Measurements from ENCODE around the gene CFAP299. TPM values are rescaled to one million over a fixed set of nuclear protein-coding genes. Genes with fewer than 3 reads are reported as not detected.

Gene CFAP299
- total RNA-seq, 3 donors from 2014 or later = not detected

DNA sequence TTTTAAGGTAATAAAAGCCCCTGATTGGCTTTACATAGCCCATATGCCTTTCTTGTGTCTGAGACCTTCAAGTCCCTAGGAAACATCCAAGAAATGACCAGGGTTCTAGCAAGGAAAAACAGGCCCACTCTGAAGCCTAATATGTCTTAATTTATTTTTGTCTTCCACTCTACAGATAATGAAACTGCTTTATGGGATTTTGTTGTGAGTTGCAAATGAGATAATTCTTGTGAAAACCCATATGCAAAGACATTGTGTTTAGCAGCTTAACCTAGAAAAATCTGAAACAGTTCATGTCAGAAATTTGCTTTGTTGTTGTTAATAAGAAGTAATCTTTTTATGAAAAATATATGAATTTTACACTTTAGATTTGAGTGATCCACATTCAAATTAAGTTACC, 504.3 kb downstream of the CFAP299 start:
- Histone ChIP-seq H3K4me1 (ENCODE audit: low read depth) (no peaks in the 10 kb centered on the region), H3K36me3 (ENCODE audit: low read depth) (no peaks in the 10 kb centered on the region), H3K4me3 (no peak overlapping the region), H3K9me3 (no peaks in the 10 kb centered on the region)
- intact Hi-C loops (cut with DNase I, micrococcal nuclease) = no loop called here
- no peak for DNase-seq
- ATAC-seq = no peak
- TF ChIP-seq, protein P1, sequence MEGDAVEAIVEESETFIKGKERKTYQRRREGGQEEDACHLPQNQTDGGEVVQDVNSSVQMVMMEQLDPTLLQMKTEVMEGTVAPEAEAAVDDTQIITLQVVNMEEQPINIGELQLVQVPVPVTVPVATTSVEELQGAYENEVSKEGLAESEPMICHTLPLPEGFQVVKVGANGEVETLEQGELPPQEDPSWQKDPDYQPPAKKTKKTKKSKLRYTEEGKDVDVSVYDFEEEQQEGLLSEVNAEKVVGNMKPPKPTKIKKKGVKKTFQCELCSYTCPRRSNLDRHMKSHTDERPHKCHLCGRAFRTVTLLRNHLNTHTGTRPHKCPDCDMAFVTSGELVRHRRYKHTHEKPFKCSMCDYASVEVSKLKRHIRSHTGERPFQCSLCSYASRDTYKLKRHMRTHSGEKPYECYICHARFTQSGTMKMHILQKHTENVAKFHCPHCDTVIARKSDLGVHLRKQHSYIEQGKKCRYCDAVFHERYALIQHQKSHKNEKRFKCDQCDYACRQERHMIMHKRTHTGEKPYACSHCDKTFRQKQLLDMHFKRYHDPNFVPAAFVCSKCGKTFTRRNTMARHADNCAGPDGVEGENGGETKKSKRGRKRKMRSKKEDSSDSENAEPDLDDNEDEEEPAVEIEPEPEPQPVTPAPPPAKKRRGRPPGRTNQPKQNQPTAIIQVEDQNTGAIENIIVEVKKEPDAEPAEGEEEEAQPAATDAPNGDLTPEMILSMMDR (IDR thresholded peaks at IDR 0.05) = no peak

DNA sequence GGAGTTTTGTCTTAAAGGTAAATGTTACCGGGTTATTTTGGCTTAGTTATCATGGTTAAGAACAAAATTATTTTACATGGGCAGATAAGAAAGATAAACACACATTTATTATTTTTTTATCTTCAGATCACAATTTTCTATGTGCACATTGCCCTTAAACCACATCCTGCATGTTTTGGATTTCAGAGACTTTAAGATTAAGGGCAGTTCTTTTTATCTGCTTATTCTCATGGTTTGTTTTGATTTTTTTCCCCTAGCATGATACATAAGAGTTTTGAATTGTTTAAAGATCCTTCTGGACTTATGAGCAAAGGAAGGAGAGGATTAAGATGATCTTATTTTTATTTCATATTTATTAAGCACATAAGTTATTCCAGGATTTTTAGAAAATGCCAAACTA, 504.9 kb downstream of the CFAP299 start:
- TF ChIP-seq, protein P1 (IDR thresholded peaks at IDR 0.05) = no peak
- H3K4me1 ChIP-seq (ENCODE audit: low read depth) = no peaks in the 10 kb centered on the region
- DNase-seq (no peak), ATAC-seq (no peak)
- peaks cover 1% of the 10 kb centered on the region for H3K9me3 ChIP-seq
- intact Hi-C loops (cut with DNase I, micrococcal nuclease) = no loop called here
- no peak overlapping the region for H3K4me3 ChIP-seq
- H3K36me3 ChIP-seq (ENCODE audit: low read depth) = no peaks in the 10 kb centered on the region

DNA sequence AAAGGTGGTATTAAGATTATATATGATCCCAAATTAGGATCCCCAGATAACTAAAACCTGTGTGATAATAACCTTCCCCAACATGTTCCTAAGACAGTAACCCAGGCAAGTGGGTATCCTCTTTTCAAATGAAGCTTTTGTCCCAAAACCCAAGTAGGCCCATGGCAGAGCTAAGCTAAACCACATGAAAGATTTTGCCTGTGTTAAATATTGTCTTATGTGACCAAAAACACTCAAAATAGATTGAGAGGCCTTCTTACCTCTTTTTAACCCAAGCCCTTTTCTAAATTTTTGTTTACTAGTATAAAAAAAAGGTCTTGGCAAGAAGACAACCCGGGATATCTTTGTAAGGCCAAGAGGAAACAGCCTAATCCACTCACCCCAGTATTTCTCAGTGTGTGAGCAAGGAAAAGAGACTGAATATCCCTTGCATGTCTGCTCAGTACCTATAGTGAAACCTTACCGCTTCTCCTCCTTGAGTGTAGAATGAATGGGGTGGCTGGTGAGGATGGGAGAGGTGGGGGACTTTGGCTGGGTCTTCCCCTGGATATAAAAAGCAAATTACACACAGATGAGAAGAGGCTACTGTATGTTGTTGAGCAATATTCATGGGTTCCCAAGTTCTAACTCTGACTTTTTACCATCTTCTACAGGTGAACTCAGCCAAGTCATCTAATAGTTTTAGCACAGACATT, 506.2 kb downstream of the CFAP299 start:
- TF ChIP-seq, protein P1 (IDR thresholded peaks at IDR 0.05) = no peak
- Histone ChIP-seq H3K4me1 (ENCODE audit: low read depth) (no peaks in the 10 kb centered on the region), H3K9me3 (peaks cover 3% of the 10 kb centered on the region), H3K4me3 (no peak overlapping the region), H3K36me3 (ENCODE audit: low read depth) (no peaks in the 10 kb centered on the region)
- intact Hi-C loops (cut with DNase I, micrococcal nuclease) = no loop called here
- DNase-seq (no peak), ATAC-seq (no peak)

DNA sequence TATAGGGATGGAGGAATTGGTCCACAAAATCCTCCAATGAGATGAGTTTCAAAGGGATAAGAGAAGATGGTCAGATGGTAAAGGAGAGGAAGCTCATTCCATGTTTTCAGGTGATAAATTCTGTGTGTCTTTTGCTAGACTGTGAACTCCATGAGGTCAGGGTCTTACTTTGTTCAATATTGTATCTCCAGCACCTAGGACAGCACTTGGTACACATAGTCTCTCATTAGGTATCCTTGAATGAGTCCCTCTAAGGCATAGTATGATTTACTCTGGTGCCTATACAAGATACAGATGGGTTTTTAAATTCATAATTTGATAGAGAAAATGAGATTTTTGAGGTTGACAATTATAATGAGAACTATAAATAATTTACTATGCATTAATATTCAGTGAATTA, 510.7 kb downstream of the CFAP299 start:
- H3K36me3 ChIP-seq (ENCODE audit: low read depth) = no peaks in the 10 kb centered on the region
- H3K4me3 ChIP-seq = no peak overlapping the region
- peaks cover 3% of the 10 kb centered on the region for H3K9me3 ChIP-seq
- no peak for DNase-seq
- TF ChIP-seq, protein P1 (IDR thresholded peaks at IDR 0.05) = no peak
- intact Hi-C loops (cut with DNase I, micrococcal nuclease) = no loop called here
- ATAC-seq = no peak
- H3K4me1 ChIP-seq (ENCODE audit: low read depth) = no peaks in the 10 kb centered on the region

DNA sequence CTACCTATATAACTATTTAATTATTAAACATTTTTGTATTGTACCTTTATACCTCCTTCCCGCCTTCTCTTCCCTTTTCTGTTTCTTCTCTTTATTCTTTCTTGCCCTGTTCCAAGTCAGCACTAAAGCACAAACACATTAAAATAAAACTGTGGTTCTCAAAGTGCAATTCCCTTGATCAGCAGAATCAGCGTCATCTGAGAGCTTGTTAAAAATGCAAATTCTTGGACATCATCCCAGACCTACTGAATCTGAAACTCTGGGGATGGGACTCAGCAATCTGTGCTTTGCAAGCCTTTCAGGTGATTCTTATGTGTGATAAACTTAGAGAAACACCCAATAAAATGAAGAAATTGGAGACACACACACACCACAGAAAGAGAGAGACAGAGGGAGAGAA, 516.5 kb downstream of the CFAP299 start:
- no peak for DNase-seq

More for the DNA sequence above, 516.5 kb downstream of the CFAP299 start:
- no peaks in the 10 kb centered on the region for H3K36me3 ChIP-seq (ENCODE audit: low read depth)
- no peaks in the 10 kb centered on the region for H3K4me1 ChIP-seq (ENCODE audit: low read depth)
- H3K4me3 ChIP-seq = no peak overlapping the region
- intact Hi-C loops (cut with DNase I, micrococcal nuclease) = no loop called here
- H3K9me3 ChIP-seq = no peaks in the 10 kb centered on the region
- TF ChIP-seq, protein P1 (IDR thresholded peaks at IDR 0.05) = no peak
- no peak for ATAC-seq
